ENCODE measurements around the gene ITGB6. TPM values are rescaled to one million over a fixed set of nuclear protein-coding genes. Genes with fewer than 3 reads are reported as not detected.
A peak's percentile ranks its signal among the peaks of the same experiment; 100 is the strongest.

Gene ITGB6
- total RNA-seq, 4 donors from 2014 or later, result 0.81 to 2.8 (median 1.0) TPM

DNA sequence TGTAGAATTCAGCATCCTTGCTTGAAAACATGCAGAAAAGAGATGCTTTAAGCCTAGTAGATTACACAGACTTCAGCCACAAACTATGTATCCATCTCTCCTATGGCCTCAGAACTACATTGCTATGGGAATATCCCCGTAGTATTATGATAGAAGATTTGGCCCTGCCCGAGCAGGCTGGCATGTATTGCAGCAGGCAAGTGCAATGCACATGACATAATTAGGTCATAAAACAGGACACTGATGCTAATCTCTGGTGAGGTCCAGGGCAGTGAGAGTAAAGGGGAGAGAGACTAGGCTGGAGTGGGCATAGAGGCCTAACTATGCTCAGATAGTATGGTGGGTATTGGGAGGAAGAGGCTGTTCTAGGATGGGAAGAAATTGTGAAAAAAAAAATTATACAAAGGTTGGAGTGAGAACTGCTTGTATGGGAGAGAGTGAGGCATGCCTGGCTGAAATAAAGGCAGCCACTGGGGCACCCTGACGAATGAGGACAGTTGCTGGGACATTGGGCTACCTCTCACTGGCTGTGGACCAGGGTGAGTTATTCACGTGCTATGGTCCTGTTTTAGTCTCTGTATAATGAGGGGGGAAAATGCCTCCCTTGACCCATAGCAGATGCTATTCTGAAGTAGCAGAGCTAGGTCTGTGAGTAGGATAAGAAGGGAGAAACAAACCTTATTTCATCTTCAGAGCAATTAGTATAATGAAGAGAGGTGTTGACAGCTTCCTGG lies 136.0 kb downstream of the ITGB6 start:
- Histone ChIP-seq H3K9me3 (no peaks in the 10 kb centered on the region), H3K27ac (no peak overlapping the region), H3K36me3 (no peaks in the 10 kb centered on the region), H3K27me3 (peaks cover 0 to 6% (median 0%) of the 10 kb centered on the region in 3 donors), H3K4me3 (no peak overlapping the region), H3K4me1 (peaks cover 0 to 3% of the 10 kb centered on the region in 2 donors)
- DNase-seq (no peak), ATAC-seq (peak in 1 of 2 donors; percentile 18)
- TF ChIP-seq, protein P1, sequence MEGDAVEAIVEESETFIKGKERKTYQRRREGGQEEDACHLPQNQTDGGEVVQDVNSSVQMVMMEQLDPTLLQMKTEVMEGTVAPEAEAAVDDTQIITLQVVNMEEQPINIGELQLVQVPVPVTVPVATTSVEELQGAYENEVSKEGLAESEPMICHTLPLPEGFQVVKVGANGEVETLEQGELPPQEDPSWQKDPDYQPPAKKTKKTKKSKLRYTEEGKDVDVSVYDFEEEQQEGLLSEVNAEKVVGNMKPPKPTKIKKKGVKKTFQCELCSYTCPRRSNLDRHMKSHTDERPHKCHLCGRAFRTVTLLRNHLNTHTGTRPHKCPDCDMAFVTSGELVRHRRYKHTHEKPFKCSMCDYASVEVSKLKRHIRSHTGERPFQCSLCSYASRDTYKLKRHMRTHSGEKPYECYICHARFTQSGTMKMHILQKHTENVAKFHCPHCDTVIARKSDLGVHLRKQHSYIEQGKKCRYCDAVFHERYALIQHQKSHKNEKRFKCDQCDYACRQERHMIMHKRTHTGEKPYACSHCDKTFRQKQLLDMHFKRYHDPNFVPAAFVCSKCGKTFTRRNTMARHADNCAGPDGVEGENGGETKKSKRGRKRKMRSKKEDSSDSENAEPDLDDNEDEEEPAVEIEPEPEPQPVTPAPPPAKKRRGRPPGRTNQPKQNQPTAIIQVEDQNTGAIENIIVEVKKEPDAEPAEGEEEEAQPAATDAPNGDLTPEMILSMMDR (IDR thresholded peaks at IDR 0.05 in 4 of 5, conservative IDR thresholded peaks at IDR 0.05 in 1 of 5), result no peak
- TF ChIP-seq POLR2A (IDR thresholded peaks at IDR 0.05), result no peak
- in situ Hi-C loops (cut with MboI; ENCODE audit: low sequenced_read_pairs in 4 of 4) (no loop called here), intact Hi-C loops (cut with DNase I; ENCODE audit: low total_unique reads) (no loop called here)

DNA sequence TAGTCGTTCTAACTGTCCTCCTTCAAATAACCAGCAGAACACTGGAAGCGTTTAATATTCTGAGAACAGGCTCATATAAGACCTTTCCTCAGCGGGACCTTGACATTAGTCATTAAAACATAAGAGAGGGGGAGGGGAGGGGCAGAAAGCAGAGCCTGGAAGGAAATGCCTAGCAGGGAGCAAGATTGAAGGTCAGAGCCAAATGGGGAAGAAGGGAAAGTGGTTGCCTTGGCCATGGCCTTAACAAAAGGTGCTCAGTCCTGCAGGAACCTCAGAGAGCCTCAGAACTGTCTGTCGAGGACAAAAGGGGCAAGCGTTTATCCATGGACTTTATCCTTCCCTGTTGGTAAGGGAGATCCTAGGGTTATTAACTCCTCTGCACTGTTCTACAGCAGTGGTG lies 136.8 kb downstream of the ITGB6 start:
- no peaks in the 10 kb centered on the region for H3K9me3 ChIP-seq
- in situ Hi-C loops (cut with MboI; ENCODE audit: low sequenced_read_pairs in 4 of 4) (no loop called here), intact Hi-C loops (cut with DNase I; ENCODE audit: low total_unique reads) (no loop called here)
- H3K27me3 ChIP-seq, result peaks cover 0 to 6% (median 0%) of the 10 kb centered on the region in 3 donors
- H3K27ac ChIP-seq, result no peak overlapping the region
- no peak for DNase-seq
- peaks cover 0 to 3% of the 10 kb centered on the region in 2 donors for H3K4me1 ChIP-seq
- H3K36me3 ChIP-seq, result no peaks in the 10 kb centered on the region
- TF ChIP-seq, protein P1 (IDR thresholded peaks at IDR 0.05 in 4 of 5, conservative IDR thresholded peaks at IDR 0.05 in 1 of 5), result no peak
- TF ChIP-seq POLR2A (IDR thresholded peaks at IDR 0.05), result no peak
- no peak for ATAC-seq
- H3K4me3 ChIP-seq, result peak overlapping the region in 3 of 4 donors; percentile 63 to 90 (median 69)

DNA sequence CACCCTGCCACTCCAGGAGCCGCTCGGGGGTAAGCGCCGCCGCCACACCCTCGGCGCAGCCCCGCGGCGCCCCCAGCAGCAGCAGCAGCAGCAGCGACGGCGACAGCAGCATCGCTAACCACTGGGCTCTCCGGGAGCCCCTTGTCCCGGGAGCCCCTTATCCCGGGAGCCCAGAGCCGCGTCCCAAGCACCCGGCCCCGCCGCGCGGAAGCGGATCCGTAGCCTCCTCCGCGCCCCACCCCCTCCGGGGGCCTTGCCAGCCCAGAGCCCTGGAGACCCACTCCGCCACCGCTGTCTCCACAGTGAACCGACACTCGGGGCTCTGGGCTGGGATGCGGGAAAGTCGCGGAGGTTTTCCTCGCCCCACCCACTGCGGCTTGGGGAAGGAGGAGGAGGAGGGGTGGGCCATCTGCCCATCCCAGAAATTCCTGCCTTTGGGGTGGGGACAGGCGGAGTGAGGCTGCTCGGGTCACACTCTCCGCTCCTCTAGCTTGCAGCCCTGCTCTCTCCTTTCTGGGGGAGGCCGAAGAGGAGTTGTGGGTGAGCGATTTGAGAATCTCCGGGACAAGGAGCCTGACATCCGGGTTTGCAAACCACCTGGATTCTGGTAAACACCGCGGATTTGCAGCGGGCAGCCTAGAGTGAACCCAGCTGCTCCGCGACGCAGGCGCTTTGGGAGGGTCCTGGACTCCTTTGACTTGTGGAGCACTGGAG lies 137.6 kb downstream of the ITGB6 start, which contains the start of gene PLA2R1:
TSS of gene PLA2R1 (minus strand) at position 324 of the 714 bp plus-strand sequence. CDS start at position 112, 212 bp downstream.
- Histone ChIP-seq H3K27ac (no peak within 1 kb of the TSS), H3K4me1 (peaks cover 0 to 3% of the 10 kb centered on the region in 2 donors), H3K4me3 (peak within 1 kb of the TSS; percentile 63 to 90 (median 72)), H3K27me3 (peaks cover 0 to 6% (median 0%) of the 10 kb centered on the region in 3 donors), H3K9me3 (no peaks in the 10 kb centered on the region), H3K36me3 (no peaks in the 10 kb centered on the region)
- TF ChIP-seq, protein P1 (IDR thresholded peaks at IDR 0.05 in 4 of 5, conservative IDR thresholded peaks at IDR 0.05 in 1 of 5), result no peak
- TF ChIP-seq POLR2A (IDR thresholded peaks at IDR 0.05), result no peak
- ATAC-seq (peak; percentile 53 to 66), DNase-seq (peak; percentile 10 to 18)
- intact Hi-C loops (cut with DNase I; ENCODE audit: low total_unique reads) (no loop called here), in situ Hi-C loops (cut with MboI; ENCODE audit: low sequenced_read_pairs in 4 of 4) (no loop called here)

DNA sequence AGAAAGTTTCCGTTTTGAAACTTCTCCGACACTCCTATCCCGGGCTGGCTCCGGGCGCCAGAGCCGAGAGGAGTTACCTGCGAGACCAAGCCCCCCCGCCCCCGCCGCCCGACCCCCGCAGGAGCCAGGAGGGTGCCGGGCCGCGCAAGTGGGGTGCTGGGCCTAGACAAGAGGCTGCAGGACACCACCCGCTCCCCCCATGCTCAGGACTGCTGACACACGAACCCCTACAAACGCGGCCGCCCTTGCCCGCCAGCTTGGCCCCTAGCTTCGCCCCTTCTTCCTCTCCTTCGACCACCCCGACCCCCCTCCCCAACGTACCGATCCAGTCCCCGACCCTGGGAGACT lies 138.2 kb downstream of the ITGB6 start:
- intact Hi-C loops (cut with DNase I; ENCODE audit: low total_unique reads), result no loop called here
- Histone ChIP-seq H3K27me3 (peaks cover 0 to 6% (median 0%) of the 10 kb centered on the region in 3 donors), H3K36me3 (no peaks in the 10 kb centered on the region), H3K4me1 (peaks cover 0 to 3% of the 10 kb centered on the region in 2 donors), H3K27ac (no peak overlapping the region), H3K4me3 (peak overlapping the region; percentile 63 to 90 (median 72)), H3K9me3 (no peaks in the 10 kb centered on the region)
- in situ Hi-C loops (cut with MboI; ENCODE audit: low sequenced_read_pairs in 4 of 4), result no loop called here
- DNase-seq, result no peak
- peak in 1 of 2 donors; percentile 6 for ATAC-seq
- TF ChIP-seq, protein P1 (IDR thresholded peaks at IDR 0.05 in 4 of 5, conservative IDR thresholded peaks at IDR 0.05 in 1 of 5), result no peak
- no peak for TF ChIP-seq POLR2A (IDR thresholded peaks at IDR 0.05)
